ENCODE measurements around the gene PRKCA. TPM values are rescaled to one million over a fixed set of nuclear protein-coding genes. Genes with fewer than 3 reads are reported as not detected.
A peak's percentile ranks its signal among the peaks of the same experiment; 100 is the strongest.

Gene PRKCA
- total and polyA plus RNA-seq, 2 of the 13 experiments (the other 11 are each of a cell fraction or from before 2014, with no cell fraction given), result 18.5 to 21.5 TPM

GRCh38 chr17:66809408-66809807, 507.0 kb downstream of the PRKCA start:
- Histone ChIP-seq H2AFZ (ENCODE audit: low read length) (no peak overlapping the region), H3K9ac (ENCODE audit: insufficient read depth, low read depth, low read length) (no peak overlapping the region), H3K27ac (ENCODE audit: extremely low read length, insufficient read depth, low read length) (no peak overlapping the region), H3K4me2 (ENCODE audit: low read depth, low read length) (no peak overlapping the region), H3K27me3 (ENCODE audit: control insufficient read depth in 1 of 2, insufficient read depth in 2 of 2, low read length in 2 of 2) (no peaks in the 10 kb centered on the region), H3K4me1 (ENCODE audit: insufficient read depth, low read length) (peaks cover 33% of the 10 kb centered on the region), H3K79me2 (ENCODE audit: insufficient read depth, low read length) (no peaks in the 10 kb centered on the region), H4K20me1 (ENCODE audit: insufficient read depth, low read length) (no peaks in the 10 kb centered on the region), H3K9me3 (ENCODE audit: low read length) (no peaks in the 10 kb centered on the region), H3K36me3 (replicated peaks in 1 of 2; ENCODE audit: control insufficient read depth in 1 of 2, insufficient read depth in 2 of 2, low read length in 2 of 2) (peaks cover 0 to 1% of the 10 kb centered on the region in 2 experiments; a peak in 1 of 5 replicates), H3K4me3 (replicated peaks in 1 of 3; ENCODE audit: insufficient read depth in 1 of 3, low read depth in 2 of 3, low read length in 3 of 3) (no peak overlapping the region)
- 65% methylated on average over 5 of the region's 5 CpGs for WGBS (ENCODE audit: low lambda C conversion rate)
- in situ Hi-C loops (cut with HindIII; ENCODE audit: extremely low pct_ligation_motif_present, low pct_unique_long_range_greater_than_20kb) (no loop called here), intact Hi-C loops (cut with micrococcal nuclease; ENCODE audit: unreplicated experiment) (no loop called here)
- POLR2A ChIA-PET, result no interaction called here
- CTCF ChIA-PET (ENCODE audit: low intra/inter-chr PET ratio, low total read pairs), result no interaction called here
- ATAC-seq (no peak), DNase-seq (ENCODE audit: low spot score) (no peak), FAIRE-seq (no peak)
- TF ChIP-seq ZNF329 (CRISPR knock-in tag; IDR thresholded peaks at IDR 0.05; ENCODE audit: low read depth) (peak; percentile 94), FOXC1 (CRISPR knock-in tag; IDR thresholded peaks at IDR 0.05; ENCODE audit: borderline replicate concordance) (no peak), ZNF274 (CRISPR knock-in tag; IDR thresholded peaks at IDR 0.05) (no peak)
- no TSS peak for BruUV-seq (replicated peaks)

GRCh38 chr17:66810951-66811682, 508.7 kb downstream of the PRKCA start:
- Histone ChIP-seq H2AFZ (ENCODE audit: low read length) (no peak overlapping the region), H4K20me1 (ENCODE audit: insufficient read depth, low read length) (no peaks in the 10 kb centered on the region), H3K79me2 (ENCODE audit: insufficient read depth, low read length) (no peaks in the 10 kb centered on the region), H3K9me3 (ENCODE audit: low read length) (no peaks in the 10 kb centered on the region), H3K9ac (ENCODE audit: insufficient read depth, low read depth, low read length) (no peak overlapping the region), H3K4me3 (replicated peaks in 1 of 3; ENCODE audit: insufficient read depth in 1 of 3, low read depth in 2 of 3, low read length in 3 of 3) (no peak overlapping the region), H3K27me3 (ENCODE audit: control insufficient read depth in 1 of 2, insufficient read depth in 2 of 2, low read length in 2 of 2) (no peaks in the 10 kb centered on the region), H3K4me2 (ENCODE audit: low read depth, low read length) (no peak overlapping the region), H3K27ac (ENCODE audit: extremely low read length, insufficient read depth, low read length) (no peak overlapping the region), H3K36me3 (replicated peaks in 1 of 2; ENCODE audit: control insufficient read depth in 1 of 2, insufficient read depth in 2 of 2, low read length in 2 of 2) (0 out of 5 replicates have a peak, but pooled peaks cover 0 to under 1% of the 10 kb centered on the region in 2 experiments), H3K4me1 (ENCODE audit: insufficient read depth, low read length) (peaks cover 33% of the 10 kb centered on the region)
- DNase-seq (ENCODE audit: low spot score) (no peak), FAIRE-seq (no peak), ATAC-seq (no peak)
- ChIA-PET POLR2A (no interaction called here), CTCF (ENCODE audit: low intra/inter-chr PET ratio, low total read pairs) (no interaction called here)
- 73% methylated on average over 12 of the region's 12 CpGs for WGBS (ENCODE audit: low lambda C conversion rate)
- in situ Hi-C loops (cut with HindIII; ENCODE audit: extremely low pct_ligation_motif_present, low pct_unique_long_range_greater_than_20kb) (no loop called here), intact Hi-C loops (cut with micrococcal nuclease; ENCODE audit: unreplicated experiment) (no loop called here)
- TF ChIP-seq ZNF3 (CRISPR knock-in tag; IDR thresholded peaks at IDR 0.05), result 0 out of 2 replicates have a peak, but pooled peaks have one; percentile 26
- TF ChIP-seq ZNF770 (CRISPR knock-in tag; IDR thresholded peaks at IDR 0.05), result peak; percentile 91
- TF ChIP-seq HMG20A (CRISPR knock-in tag; IDR thresholded peaks at IDR 0.05; ENCODE audit: borderline replicate concordance), result no peak
- no peak for TF ChIP-seq EHMT2 (IDR thresholded peaks at IDR 0.05; ENCODE audit: borderline replicate concordance, low read depth, low read length)
- TF ChIP-seq ZMYM3 (CRISPR knock-in tag; IDR thresholded peaks at IDR 0.05), result peak; percentile 62
- TF ChIP-seq ATF7 (IDR thresholded peaks at IDR 0.05), result peak; percentile 90
- TF ChIP-seq ATF7 (CRISPR knock-in tag; IDR thresholded peaks at IDR 0.05), result no peak
- peak; percentile 92 for TF ChIP-seq RFX5 (IDR thresholded peaks at IDR 0.05; ENCODE audit: low read depth, low read length)
- TF ChIP-seq RFXAP (CRISPR knock-in tag; IDR thresholded peaks at IDR 0.05; ENCODE audit: borderline replicate concordance), result 0 out of 2 replicates have a peak, but pooled peaks have one; percentile 36
- TF ChIP-seq ZNF367 (CRISPR knock-in tag; IDR thresholded peaks at IDR 0.05; ENCODE audit: borderline replicate concordance), result no peak
- BruUV-seq (replicated peaks), result no TSS peak

All from HepG2 (cell line).